SK-MEL-5 (cell line): ENCODE data around the gene SGCG. TPM values are rescaled to one million over a fixed set of nuclear protein-coding genes. Genes with fewer than 3 reads are reported as not detected.
"Not testable (repeated sequence)": the region's sequence is repeated elsewhere in the genome, so short reads cannot be mapped to it uniquely, and the experiment has no call there.

ENCODE experiments used
- DNase-seq: peaks from one replicate; pipeline ENCODE4 v3.0.0-alpha.2; 2016; ENCODE audit warnings: low read depth, low spot score
- in situ Hi-C: cut with HindIII; loops from 2 replicates; pipeline ENCODE4 v1.10.0; 2016; ENCODE audit warnings: low sequenced_read_pairs, high pct_unique_total_duplicates, low pct_unique_long_range_greater_than_20kb
- polyA plus RNA-seq, 2 experiments: library from polyadenylated mRNA; depleted of rRNA; stranded (reverse); fragments of >200 nt; gene quantifications; 2 replicates each; pipeline ENCODE4 v1.2.3, GENCODE V29; 2015
- total RNA-seq: library from RNA; depleted of rRNA; stranded (reverse); fragments of >200 nt; shearing (Covaris generic); gene quantifications from 2 replicates; pipeline ENCODE4 v1.2.3, GENCODE V29; 2014; rRNA removed

Gene SGCG, protein sequence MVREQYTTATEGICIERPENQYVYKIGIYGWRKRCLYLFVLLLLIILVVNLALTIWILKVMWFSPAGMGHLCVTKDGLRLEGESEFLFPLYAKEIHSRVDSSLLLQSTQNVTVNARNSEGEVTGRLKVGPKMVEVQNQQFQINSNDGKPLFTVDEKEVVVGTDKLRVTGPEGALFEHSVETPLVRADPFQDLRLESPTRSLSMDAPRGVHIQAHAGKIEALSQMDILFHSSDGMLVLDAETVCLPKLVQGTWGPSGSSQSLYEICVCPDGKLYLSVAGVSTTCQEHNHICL
- not detected in 2 replicates for total RNA-seq
- not detected in 2 replicates for polyA plus RNA-seq (2015; cell fraction: cytosol; rRNA removed)
- not detected in 2 replicates for polyA plus RNA-seq (2015; cell fraction: nucleus; rRNA removed)

DNA sequence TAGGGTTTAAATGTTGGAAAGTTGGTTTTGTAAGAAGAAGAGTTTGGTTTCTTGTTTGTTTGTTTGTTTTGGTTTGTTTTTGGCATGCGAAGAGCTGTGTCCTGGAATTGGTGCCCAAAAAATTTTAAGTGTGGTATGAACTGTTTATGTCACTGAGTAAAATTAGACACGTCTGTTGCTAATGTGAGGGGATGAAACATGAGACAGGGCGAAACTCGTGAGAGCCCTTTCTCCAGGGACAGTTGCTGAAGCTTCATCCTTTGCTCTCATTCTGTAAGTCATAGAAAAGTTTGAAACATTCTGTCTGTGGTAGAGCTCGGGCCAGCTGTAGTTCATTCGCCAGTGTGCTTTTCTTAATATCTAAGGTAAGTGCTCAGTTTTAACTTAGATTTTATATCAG is at the start of gene SGCG:
Gene SGCG (plus strand): TSS at position 269 of the 400 bp plus-strand sequence. CDS start 22,716 bp downstream, outside the sequence.
- DNase-seq, result no peak
- in situ Hi-C loops, result no loop called here

DNA sequence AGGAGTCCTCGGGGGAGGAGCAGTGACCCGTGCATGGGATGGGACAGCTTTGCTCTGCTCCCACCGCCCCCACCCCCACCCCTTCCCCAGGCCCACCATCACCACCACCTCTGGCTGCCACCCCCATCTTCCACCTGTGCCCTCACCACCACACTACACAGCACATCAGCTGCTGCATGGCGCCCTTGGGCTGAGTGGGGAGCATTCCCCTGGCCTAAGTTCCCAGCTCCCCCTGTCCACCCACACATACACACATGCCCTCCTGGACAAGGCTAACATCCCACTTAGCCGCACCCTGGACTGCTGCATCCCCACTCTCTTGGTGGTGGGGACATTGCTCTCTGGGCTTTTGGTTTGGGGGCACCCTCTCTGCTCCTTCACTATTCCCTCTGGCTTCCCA is 46.2 kb upstream of the SGCG start:
- in situ Hi-C loops, result no loop called here
- no peak for DNase-seq

DNA sequence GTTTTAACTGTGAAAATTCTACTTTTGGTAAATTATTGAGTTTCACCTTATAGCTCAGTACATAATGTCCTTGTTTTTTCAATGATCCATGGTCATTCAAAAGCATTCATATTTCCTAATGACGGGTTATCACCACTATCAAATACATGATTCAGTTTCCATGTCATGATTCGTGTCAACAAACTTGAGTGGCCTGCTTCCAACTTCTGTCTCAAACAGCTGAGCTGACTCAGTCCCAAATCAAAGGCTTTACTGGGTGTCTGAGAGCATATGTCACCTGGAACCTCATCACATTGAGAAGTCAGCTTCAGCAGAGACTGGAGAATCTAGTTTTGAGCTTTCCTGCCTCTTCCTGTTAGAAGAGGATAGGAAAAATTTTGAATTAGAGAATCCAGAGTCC is 40.3 kb upstream of the SGCG start:
- no peak for DNase-seq
- in situ Hi-C loops, result no loop called here

DNA sequence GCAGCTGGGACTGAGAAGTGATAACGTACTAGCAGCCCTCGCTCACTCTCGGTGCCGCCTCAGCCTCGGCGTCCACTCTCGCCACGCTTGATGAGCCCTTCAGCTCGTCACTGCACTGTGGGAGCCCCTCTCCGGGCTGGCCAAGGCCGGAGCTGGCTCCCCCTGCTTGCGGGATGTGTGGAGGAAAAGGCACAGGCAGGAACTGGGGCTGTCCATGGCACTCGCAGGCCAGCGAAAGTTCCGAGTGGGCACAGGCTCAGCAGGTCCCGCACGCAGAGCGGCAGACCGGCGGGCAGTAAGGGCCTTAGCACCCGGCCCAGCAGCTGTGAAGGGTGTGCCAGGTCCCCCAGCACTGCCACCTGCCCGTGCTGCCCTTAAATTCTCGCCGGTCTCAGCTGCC is 38.8 kb upstream of the SGCG start:
- DNase-seq, result no peak
- in situ Hi-C loops, result no loop called here

DNA sequence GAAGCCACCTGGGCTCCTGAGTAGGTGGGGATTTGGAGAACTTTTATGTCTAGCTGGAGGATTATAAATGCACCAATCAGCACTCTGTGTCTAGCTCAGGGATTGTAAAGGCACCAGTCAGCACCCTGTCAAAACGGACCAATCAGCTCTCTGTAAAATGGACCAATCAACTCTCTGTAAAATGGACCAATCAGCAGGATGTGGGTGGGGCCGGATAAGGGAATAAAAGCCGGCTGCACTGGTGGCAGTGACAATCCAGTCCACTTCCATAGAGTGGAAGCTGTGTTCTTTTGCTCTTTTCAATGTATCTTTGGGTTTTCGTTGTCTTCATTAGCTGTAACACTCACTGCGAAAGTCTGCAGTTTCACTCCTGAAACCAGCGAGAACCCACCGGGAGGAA is 38.2 kb upstream of the SGCG start:
- in situ Hi-C loops, DNase-seq: not testable (repeated sequence)

DNA sequence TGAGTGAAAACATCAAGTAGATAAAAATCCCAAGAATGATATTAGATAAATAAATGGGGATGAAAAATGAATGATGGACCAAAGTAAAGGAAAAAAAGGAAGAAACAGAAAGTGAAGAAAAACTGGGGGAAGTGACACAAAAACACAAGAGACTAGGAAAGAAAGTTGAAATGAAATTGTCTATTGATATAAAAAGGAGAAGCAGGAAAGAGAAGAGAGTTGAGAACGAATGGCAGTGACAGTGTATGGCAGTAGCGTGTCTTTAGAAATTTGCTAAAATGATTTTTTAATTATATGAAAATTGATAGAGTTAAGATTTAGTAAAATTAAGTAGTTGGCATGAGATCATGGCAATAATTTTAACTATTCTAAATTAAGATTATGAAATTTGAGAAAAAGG is 36.3 kb upstream of the SGCG start:
- in situ Hi-C loops, result no loop called here
- DNase-seq, result no peak

DNA sequence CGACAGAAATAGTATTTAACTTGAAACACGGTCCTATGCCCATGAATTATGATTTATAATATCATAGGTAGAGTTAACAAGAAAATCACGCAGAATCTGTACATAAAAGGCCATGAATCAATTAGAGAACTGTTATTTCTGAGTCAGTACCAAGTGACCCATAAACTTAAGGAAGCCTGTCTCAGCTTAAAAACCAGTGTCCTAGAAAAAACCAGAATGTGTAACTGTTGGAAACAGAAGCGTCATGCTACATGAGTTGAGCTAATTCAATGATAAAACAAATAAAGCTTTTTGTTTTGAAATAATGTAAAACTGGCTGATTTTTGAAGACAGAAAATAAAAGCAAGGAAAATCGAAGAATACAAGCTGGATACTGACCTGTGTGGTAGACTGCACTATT is 34.8 kb upstream of the SGCG start:
- DNase-seq, result no peak
- in situ Hi-C loops, result no loop called here

DNA sequence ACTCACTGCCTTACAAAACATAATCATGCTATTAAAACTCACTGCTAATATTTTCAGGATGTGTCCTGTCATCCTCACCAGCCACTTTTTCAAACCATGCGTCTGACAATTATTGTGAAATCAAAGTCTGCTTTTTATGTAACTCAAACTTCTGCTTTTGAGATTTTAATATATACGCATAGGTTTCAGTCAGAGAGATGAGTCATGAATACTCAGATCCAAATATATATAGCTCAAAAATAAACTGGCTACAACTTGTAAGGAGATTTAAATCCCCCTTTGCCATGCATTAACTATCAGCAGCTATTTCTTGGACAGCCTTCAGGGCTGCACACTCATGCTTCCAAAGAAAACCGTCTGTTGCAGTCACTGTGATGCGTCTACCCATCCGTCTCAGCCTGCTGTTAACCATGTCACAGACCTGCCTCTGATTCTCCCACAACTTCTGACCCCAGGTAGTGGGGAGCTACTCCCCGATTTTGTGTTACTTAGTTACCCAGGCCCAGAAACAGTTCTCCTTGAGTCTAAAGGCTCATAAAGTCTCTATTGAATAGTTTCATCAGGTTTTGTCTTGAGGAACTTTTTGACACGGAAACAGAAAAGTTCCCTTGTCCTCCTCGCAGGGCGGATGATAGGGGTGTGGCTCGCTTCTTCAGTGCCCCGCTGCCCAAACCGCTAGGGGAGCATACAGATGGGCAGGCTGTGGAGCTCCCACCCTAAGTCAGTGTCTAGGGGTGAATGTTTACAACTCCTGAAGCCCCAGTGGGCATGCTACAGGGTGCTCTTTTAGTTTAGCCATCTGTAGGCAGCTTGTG is 33.8 kb upstream of the SGCG start:
- DNase-seq, result no peak
- in situ Hi-C loops, result no loop called here

DNA sequence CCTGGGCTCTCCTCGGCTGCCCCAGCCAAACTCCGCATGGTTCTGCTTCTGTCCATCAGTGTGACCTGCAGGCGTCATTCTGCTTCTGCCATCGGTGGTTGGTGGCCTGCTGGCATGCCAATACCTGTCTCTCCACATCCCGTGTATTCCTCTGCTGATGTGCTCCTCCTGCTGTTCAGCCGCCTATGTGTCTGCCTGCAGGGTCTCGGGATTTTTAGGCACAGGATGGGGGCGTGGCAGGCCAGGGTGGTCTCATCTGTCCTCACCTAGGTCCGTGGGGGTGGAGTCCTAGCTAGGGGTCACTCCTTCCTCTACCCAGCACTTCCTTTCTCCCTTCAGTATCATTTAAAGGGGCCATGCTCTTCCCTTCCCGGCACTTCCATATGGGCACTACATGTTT is 33.0 kb upstream of the SGCG start:
- DNase-seq, result no peak
- in situ Hi-C loops, result no loop called here

DNA sequence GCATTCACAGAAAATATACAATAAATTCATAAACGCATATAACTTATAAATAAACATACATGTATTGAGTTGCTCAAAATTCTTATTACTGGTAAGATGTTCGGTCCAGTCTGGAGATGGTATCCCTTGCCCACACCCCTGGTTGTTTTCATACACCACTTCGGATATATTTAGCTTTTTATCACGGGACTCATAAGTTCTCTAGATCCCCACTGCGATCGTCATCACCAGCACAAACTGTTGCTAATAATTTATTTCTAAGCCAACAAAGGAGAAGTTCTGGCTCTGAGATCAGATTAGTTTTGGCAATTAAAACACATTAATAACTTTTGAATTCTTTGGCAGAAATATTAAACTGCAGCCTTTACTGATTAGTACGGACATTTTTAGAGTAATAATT is 23.0 kb upstream of the SGCG start:
- in situ Hi-C loops, result no loop called here
- no peak for DNase-seq

DNA sequence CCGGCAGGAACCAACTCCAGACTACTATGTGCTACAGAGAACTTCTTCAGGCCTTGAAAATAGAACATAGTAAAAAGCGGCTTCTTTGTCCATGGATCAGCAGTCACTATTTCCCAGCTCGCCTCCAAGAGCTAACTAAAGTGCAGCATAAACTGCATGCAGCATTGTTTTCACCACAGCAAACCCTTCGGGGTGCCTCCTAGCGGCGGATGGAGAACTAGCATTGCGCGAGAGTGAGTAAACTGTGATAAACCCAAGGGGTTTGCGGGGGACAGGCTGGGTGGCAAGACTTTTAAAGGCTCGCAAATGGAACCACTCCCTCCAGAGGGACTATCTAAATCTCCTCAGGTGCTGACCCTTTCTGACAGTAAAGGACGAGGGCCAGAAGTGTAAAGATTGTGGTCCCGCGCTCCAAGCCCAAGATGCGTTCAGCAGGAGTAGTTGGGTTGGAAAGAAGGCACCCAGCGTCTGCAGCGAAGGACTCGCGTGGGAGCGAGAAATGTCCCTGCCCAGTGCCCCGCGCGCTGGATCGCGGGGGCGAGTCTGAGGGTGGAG is 21.5 kb upstream of the SGCG start:
- in situ Hi-C loops, result no loop called here

DNA sequence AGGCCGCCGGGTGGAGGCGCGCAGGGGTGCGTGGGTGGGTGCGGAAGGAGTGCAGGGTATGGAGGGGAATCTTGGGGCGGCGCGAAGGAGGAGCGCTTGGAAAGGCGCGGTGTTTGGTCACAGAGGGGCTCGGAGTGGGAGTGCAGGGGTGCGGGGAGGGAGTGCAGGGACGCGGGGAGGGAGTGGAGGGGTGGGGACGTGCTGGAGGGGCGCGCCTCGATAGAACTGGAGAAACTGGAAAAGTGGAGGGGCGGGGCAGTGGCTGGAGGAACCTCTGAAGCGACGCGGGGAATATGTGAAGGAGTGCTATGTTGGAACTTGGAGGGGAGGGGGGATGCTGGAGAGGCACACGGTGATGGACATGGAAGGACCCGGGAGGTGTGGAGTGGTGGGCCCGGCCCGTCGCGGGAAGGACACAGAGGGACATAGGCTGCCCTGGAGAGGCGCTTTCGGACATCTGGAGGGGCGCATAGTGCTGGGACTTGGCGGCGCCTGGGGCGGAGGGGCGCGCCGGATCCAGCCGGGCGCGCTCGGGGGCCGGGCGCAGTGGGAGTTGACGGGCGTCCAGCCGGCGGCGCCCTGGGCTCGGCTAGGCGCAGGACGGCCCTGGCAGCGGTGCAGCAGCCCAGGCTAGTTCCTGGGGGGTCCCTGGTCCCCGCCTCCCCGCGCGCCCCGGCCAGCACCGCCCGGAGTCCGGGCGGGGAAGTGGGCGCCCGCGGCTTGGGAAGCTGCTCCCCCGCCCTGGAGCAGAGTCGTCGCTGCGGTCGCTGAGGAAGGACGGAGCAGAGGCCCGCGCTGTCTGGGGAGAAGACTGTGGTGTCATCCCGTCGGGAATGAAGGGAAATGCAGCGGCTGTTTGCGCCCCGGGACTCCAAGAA is 20.8 kb upstream of the SGCG start:
- no peak for DNase-seq
- in situ Hi-C loops, result no loop called here

More for the DNA sequence above, 21.5 kb upstream of the SGCG start:
- DNase-seq, result peak; percentile 43

DNA sequence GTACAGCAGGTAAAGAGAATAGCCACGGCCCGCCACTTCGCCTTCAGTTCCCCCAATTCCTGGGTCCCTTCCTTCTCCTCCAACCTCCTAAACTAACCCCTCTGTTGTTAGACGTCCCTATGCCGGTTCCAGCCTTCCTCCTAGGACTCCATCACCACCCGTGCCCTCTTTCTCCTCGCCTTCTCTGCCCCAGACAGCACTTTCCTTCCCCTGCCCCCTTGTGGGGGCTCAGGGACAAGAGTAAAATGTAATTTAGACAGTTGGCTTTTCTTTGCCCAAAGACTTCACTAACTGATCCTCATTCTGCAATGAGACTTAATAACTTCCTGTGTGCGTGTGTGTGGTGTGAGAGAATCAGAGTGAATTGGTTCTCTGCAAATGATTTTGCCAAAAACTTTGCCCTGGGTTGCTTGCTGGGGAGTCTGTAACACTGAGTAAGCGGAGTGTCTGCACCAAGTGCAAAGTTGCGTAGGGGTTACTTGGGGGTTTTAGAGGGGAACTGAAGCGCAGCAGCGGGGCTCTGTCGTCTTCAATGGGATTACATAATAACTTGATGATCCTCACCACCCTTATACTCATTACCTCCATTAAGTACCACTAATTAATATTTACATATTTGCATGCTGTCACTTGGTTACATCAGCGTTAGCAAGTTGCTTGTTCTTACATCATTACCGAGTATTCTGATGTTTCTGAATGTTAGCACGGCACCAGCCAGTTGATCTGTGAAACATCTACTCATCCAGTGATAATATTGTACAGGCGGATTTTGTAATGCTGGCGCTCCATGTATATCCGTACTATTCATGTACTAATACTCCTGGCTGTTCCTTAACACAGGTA is 19.9 kb upstream of the SGCG start:
- in situ Hi-C loops, result no loop called here
- DNase-seq, result no peak

DNA sequence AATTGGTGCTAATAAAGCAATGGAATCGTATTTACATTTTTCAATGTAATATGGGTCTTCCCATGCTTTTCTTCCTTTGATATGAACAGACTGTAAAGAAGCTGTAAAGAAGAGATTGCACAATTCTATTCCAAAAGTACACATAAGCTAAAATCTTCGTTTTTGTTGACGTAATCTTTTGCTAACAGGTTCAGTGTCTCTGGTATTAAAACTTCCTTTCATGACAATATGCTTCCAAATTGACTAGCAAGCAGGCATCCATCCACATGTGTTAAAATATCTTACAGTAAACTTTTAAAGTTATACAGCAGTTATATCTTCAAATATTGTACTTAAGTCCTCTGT is 19.3 kb upstream of the SGCG start:
- in situ Hi-C loops, result no loop called here

DNA sequence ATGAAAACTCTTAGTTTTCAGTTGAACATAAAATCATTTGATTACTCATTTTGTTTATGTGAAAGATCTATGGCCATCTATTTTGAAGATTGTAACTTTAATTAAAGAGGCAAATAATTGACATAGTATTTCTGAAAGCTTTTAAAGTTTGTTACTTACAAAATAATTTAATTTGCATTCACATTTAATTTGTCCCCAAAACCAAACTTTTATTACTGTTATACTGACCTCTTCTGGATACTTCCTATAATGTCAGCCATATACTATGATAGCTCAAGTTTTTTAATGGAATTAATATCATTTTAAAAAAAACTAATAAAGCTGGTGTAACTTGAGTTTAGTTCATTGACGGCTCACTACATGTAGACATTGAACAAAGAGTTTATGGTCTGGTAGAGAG is 4.9 kb upstream of the SGCG start:
- DNase-seq, result peak; percentile 47
- in situ Hi-C loops, result no loop called here

More for the DNA sequence above, 19.3 kb upstream of the SGCG start:
- no peak for DNase-seq

DNA sequence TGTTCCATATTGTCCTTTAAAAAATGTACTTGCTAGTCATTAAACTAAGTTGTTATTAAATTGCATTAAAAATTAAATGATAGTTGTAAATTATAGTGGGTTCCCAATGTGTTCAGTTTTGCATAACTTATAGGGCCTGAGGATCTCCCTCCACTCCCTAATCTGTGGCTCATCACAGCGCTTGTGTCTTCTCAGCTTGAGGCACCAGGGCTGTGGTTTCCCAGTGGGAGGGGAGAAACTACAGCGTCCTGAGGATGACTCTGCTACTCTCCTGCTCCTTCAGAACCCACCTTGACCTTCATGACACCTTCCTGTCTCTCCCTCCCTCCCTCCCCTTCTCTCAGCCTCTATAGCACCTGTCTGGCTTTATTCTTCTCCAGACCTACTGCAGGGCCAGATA is 1.4 kb downstream of the SGCG start:
- no peak for DNase-seq
- in situ Hi-C loops, result no loop called here

DNA sequence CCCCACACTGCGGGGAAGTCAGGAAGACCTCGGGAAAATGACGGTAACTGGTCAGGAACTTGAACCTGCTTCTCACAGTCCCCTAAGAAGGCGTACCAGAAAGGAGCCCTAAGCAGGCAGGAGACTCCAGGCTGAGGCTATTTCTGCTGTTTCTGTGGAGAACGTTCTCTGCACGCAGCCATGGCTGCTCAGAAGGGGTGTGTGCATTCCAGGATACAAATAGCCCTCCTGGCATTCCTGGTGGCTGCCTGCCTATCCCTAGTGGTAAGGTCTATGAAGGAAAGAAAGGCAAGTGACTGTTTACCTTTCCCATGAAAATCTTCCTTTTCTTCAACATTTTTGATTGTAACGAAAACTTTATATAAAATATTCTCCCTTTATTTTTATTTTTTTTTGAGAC is 2.5 kb downstream of the SGCG start:
- in situ Hi-C loops, result no loop called here
- no peak for DNase-seq
